ENCODE measurements around the gene EPHA1. TPM values are rescaled to one million over a fixed set of nuclear protein-coding genes. Genes with fewer than 3 reads are reported as not detected.
A peak's percentile ranks its signal among the peaks of the same experiment; 100 is the strongest.

The EPHA1 gene
- total and polyA plus RNA-seq, 2 experiments from 2014 or later: 60.7 to 154 TPM

DNA sequence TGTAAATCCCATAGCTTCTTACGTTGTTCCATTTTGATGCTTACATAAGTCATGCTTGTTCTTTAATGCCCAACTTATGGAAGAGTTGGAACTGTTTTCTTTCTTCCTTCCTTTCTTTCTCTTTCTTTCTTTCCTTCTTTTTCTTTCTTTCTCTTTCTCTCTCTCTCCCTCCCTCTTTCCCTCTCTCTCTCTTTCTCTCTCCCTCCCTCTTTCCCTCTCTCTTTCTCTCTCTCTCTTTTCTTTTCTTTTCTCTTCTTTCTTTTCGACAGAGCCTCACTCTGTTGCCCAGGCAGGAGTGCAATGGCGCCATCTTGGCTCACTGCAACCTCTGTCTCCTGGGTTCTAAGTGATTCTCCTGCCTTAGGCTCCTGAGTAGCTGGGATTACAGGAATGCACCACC, 65.1 kb downstream of the EPHA1 start:
- ATAC-seq: no peak
- Histone ChIP-seq H3K4me2 (no peak overlapping the region), H3K27me3 (ENCODE audit: insufficient read depth) (no peaks in the 10 kb centered on the region; the same call in 1 of the 2 replicates), H3K4me1 (ENCODE audit: insufficient read depth) (peaks cover 23% of the 10 kb centered on the region), H3F3A (replicated peaks; ENCODE audit: low read depth) (0 out of 2 replicates have a peak, but pooled peaks cover 8% of the 10 kb centered on the region), H3K36me3 (ENCODE audit: insufficient read depth) (no peaks in the 10 kb centered on the region), H3K79me2 (replicated peaks; ENCODE audit: insufficient read depth) (no peaks in the 10 kb centered on the region), H2AFZ (0 out of 2 replicates have a peak overlapping the region, but pooled peaks have one; percentile 5), H4K20me1 (replicated peaks; ENCODE audit: insufficient read depth) (no peaks in the 10 kb centered on the region), H3K9me2 (ENCODE audit: insufficient read depth) (0 out of 2 replicates have a peak, but pooled peaks cover 2% of the 10 kb centered on the region), H3K4me3 (no peak overlapping the region), H3K27ac (ENCODE audit: low read depth) (no peak overlapping the region)
- Mint-ChIP-seq H3K27ac (no peak overlapping the region), H3K36me3 (ENCODE audit: low read depth) (peaks cover 4% of the 10 kb centered on the region; the same call in 2 of the 3 replicates), H3K9me3 (peaks cover 6% of the 10 kb centered on the region; the same call in 1 of the 3 replicates), H3K27me3 (ENCODE audit: insufficient read depth, low read depth, poor library complexity) (peaks cover 17% of the 10 kb centered on the region), H3K4me3 (no peak overlapping the region), H3K4me1 (peaks cover 17% of the 10 kb centered on the region)
- DNase-seq (ENCODE audit: low spot score): no peak
- TF ChIP-seq EZH2 (IDR thresholded peaks at IDR 0.05; ENCODE audit: low read depth, unreplicated experiment) (no peak), ZNF114 (CRISPR knock-in tag; IDR thresholded peaks at IDR 0.05) (no peak), CTCF (conservative IDR thresholded peaks at IDR 0.05; ENCODE audit: low read depth in 2 of 2) (peak; percentile 27 to 44; a peak in 3 of 4 replicates)

- ATAC-seq: no peak
- Histone ChIP-seq H3K27me3 (ENCODE audit: insufficient read depth) (no peaks in the 10 kb centered on the region), H4K20me1 (replicated peaks; ENCODE audit: insufficient read depth) (no peaks in the 10 kb centered on the region), H3K27ac (ENCODE audit: low read depth) (no peak overlapping the region), H3K9me2 (ENCODE audit: insufficient read depth) (0 out of 2 replicates have a peak, but pooled peaks cover 2% of the 10 kb centered on the region), H3K4me1 (ENCODE audit: insufficient read depth) (peaks cover 23% of the 10 kb centered on the region), H3K4me2 (no peak overlapping the region), H3K4me3 (no peak overlapping the region), H3K79me2 (replicated peaks; ENCODE audit: insufficient read depth) (no peaks in the 10 kb centered on the region), H3F3A (replicated peaks; ENCODE audit: low read depth) (0 out of 2 replicates have a peak, but pooled peaks cover 8% of the 10 kb centered on the region), H2AFZ (peak overlapping the region; percentile 56; the same call in 1 of the 2 replicates), H3K36me3 (ENCODE audit: insufficient read depth) (no peaks in the 10 kb centered on the region)
- Mint-ChIP-seq H3K4me1 (peaks cover 17% of the 10 kb centered on the region), H3K9me3 (peaks cover 4% of the 10 kb centered on the region; the same call in 1 of the 3 replicates), H3K27ac (no peak overlapping the region), H3K27me3 (ENCODE audit: insufficient read depth, low read depth, poor library complexity) (peaks cover 16% of the 10 kb centered on the region), H3K36me3 (ENCODE audit: low read depth) (peaks cover 2% of the 10 kb centered on the region; the same call in 2 of the 3 replicates), H3K4me3 (no peak overlapping the region)
- DNase-seq (ENCODE audit: low spot score): no peak
- TF ChIP-seq EZH2 (IDR thresholded peaks at IDR 0.05; ENCODE audit: low read depth, unreplicated experiment): no peak
- no peak for TF ChIP-seq CTCF (conservative IDR thresholded peaks at IDR 0.05; ENCODE audit: low read depth in 2 of 2)
- no peak for TF ChIP-seq ZNF331 (CRISPR knock-in tag; IDR thresholded peaks at IDR 0.05; ENCODE audit: low read depth)
- no peak for TF ChIP-seq STAT1 (IDR thresholded peaks at IDR 0.05; ENCODE audit: unreplicated experiment)
- no peak for TF ChIP-seq JUNB (IDR thresholded peaks at IDR 0.05; ENCODE audit: unreplicated experiment)
- TF ChIP-seq REST (IDR thresholded peaks at IDR 0.05; ENCODE audit: unreplicated experiment): no peak
Observed at GRCh38 chr7:143341842-143342241, 66.8 kb downstream of the EPHA1 start.

Measured in GM23338 (cell line).